IgD-negative memory B cell (primary cell): ENCODE data around the gene ZNF93. TPM values are rescaled to one million over a fixed set of nuclear protein-coding genes. Genes with fewer than 3 reads are reported as not detected.
"Not testable (repeated sequence)": the region's sequence is repeated elsewhere in the genome, so short reads cannot be mapped to it uniquely, and the experiment has no call there.

Experiments used
- H3K27ac Mint-ChIP-seq, 3 donors: one replicate each; pipeline ENCODE4 v1.8.0; 2020 to 2022; ENCODE audit warnings: mild to moderate bottlenecking in 3 of 3, mixed read lengths in 3 of 3, moderate library complexity in 1 of 3
- H3K27me3 Mint-ChIP-seq: one replicate; pipeline ENCODE4 v1.8.0; 2021; ENCODE audit warnings: mixed read lengths
- H3K36me3 Mint-ChIP-seq: one replicate; pipeline ENCODE4 v1.8.0; 2020; ENCODE audit warnings: mild to moderate bottlenecking, mixed read lengths
- H3K4me1 Mint-ChIP-seq, 3 donors: one replicate each; pipeline ENCODE4 v1.8.0; 2020 to 2022; ENCODE audit warnings: mixed read lengths in 3 of 3, mild to moderate bottlenecking in 1 of 3
- H3K4me3 Mint-ChIP-seq, 4 donors: one replicate each; pipeline ENCODE4 v1.8.0; 2020 to 2022; ENCODE audit warnings: mild to moderate bottlenecking in 4 of 4, mixed read lengths in 4 of 4, moderate library complexity in 3 of 4
- H3K9me3 Mint-ChIP-seq, 3 donors: one replicate each; pipeline ENCODE4 v1.8.0; 2020 to 2021; ENCODE audit warnings: mixed read lengths in 3 of 3, mild to moderate bottlenecking in 1 of 3
- polyA plus RNA-seq: library from polyadenylated mRNA; unstranded; fragments of 300-500 nt; fragmentation: Illumina TruSeq; gene quantifications from one replicate; pipeline ENCODE4 v1.2.3, GENCODE V29; 2021

The ZNF93 gene
- polyA plus RNA-seq: 11.2 TPM

DNA sequence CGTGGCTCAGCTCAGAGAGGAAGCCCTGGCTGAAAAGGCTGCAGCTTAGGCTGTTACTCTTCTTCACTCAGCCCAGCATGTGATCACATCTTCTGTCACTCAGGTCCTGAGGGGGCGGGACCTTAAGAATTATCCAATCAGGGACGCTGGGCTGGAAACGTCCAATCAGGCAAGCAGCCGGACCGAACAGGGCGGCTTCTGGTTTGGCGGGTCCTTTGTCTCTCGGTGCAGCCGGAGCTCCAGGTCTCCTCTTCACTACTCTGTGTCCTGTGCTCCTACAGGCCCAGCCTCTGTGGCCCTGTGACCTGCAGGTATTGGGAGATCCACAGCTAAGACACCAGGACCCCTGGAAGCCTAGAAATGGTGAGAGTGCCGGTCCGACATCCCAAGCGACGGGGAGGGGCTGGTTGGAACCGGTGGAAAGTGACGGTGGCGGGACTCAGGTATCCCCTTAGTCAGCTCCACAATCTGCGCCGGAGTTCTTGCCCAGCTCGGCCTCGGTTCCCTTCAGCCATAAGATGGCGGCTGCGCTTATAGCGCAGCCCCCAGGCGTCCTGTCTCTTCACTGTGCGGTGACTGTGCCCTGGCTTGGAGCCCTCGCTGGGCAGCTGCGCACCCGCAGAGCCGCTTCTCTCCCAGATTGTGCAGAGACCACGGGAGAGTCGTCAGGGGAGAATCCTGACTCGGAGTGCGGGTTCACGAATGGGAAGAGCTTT is at the start of gene ZNF93:
Gene ZNF93, plus strand, starts transcription at position 218 of the 716 bp plus-strand sequence. Its CDS starts 143 bp downstream, at position 361.
- Mint-ChIP-seq H3K4me3 (peak within 1 kb of the TSS; percentile 95 to 100 (median 98)), H3K27me3 (no peaks in the 10 kb centered on the region), H3K9me3 (peaks cover 2 to 25% (median 16%) of the 10 kb centered on the region in 3 donors), H3K27ac (peak within 1 kb of the TSS; percentile 80 to 94 (median 90)), H3K36me3 (peaks cover 2% of the 10 kb centered on the region), H3K4me1 (peaks cover 12 to 36% (median 22%) of the 10 kb centered on the region in 3 donors)

DNA sequence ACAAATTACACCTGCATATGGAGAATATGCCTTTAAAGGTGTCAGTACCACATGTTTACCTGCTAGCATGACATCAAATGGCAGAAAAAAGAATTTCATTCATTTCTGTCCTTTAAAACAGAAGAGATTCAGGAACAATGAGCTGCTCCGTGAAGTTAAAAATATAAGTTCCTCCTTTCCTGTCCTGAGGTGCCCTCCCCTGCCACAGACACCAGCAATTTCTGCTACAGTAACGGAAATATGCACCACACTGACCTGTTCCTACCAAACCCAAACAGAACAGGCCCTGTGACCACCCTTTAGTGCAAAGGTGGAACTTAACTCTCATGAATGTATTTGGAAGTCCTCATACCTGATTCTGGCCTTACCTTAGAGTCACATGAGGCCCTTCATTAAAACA is 49.0 kb upstream of the ZNF93 start:
- not testable (repeated sequence) for H3K36me3 Mint-ChIP-seq, H3K27me3 Mint-ChIP-seq, H3K9me3 Mint-ChIP-seq
- Mint-ChIP-seq H3K4me1 (peaks cover 13 to 23% (median 13%) of the 10 kb centered on the region in 3 donors), H3K4me3 (peak overlapping the region in 1 of 4 donors; percentile 50), H3K27ac (peak overlapping the region in 2 of 3 donors; percentile 6 to 78)

DNA sequence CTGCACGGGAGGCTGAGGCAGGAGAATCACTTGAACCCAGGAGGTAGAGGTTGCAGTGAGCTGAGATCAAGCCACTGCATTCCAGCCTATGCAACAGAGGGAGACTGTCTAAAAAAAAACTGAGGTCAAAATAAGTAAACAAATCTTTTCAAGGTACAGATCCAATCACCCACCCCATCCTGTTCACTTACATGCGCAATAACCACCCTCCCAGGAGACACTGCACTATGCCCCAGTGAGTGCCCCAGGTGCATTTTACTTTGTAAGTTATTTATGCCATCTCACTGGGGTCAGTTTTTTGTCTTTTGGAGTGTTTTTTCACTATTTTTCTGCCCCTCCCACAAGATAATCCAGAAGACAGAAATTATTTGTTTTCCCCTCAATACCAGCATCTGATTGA is 42.0 kb upstream of the ZNF93 start:
- Mint-ChIP-seq H3K27ac (peak overlapping the region in 1 of 3 donors; percentile 84), H3K27me3 (no peaks in the 10 kb centered on the region), H3K9me3 (peaks cover 0 to 3% (median 0%) of the 10 kb centered on the region in 3 donors), H3K4me1 (peaks cover 7 to 24% (median 20%) of the 10 kb centered on the region in 3 donors), H3K4me3 (peak overlapping the region in 3 of 4 donors; percentile 67 to 84 (median 74)), H3K36me3 (peaks cover 10% of the 10 kb centered on the region)

DNA sequence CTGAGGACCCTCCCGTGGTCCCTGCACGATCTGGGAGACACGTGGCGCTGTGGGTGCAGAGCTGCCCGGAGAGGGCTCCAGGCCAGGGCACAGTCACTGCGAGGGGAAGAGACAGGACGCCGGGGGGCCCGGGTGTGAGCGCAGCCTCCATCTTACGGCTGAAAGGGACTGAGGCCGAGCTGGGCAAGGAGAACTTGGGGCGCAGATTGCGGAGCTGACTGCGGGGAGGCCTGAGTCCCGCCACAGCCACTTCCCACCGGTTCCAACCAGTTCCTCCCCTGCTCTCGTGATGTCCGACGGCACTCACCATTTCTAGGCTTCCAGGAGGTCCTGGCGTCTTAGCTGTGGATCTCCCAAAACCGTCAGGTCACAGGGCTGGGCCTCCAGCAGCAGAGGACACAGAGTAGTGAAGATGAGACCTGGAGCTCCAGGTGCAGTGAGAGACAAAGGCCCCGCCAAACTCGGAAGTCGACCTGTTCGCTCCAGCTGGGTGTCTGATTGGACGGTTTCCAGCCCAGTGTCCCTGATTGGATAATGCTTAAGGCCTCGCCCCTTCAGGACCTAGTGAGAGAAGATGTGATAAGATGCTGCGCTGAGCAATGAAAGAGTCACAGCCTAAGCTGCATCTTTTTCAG is 39.9 kb upstream of the ZNF93 start:
- no peaks in the 10 kb centered on the region for H3K27me3 Mint-ChIP-seq
- peaks cover 0 to 3% (median 0%) of the 10 kb centered on the region in 3 donors for H3K9me3 Mint-ChIP-seq
- peaks cover 8% of the 10 kb centered on the region for H3K36me3 Mint-ChIP-seq
- peak overlapping the region; percentile 50 to 95 (median 84) for H3K4me3 Mint-ChIP-seq
- peaks cover 6 to 28% (median 17%) of the 10 kb centered on the region in 3 donors for H3K4me1 Mint-ChIP-seq
- peak overlapping the region in 1 of 3 donors; percentile 6 for H3K27ac Mint-ChIP-seq

DNA sequence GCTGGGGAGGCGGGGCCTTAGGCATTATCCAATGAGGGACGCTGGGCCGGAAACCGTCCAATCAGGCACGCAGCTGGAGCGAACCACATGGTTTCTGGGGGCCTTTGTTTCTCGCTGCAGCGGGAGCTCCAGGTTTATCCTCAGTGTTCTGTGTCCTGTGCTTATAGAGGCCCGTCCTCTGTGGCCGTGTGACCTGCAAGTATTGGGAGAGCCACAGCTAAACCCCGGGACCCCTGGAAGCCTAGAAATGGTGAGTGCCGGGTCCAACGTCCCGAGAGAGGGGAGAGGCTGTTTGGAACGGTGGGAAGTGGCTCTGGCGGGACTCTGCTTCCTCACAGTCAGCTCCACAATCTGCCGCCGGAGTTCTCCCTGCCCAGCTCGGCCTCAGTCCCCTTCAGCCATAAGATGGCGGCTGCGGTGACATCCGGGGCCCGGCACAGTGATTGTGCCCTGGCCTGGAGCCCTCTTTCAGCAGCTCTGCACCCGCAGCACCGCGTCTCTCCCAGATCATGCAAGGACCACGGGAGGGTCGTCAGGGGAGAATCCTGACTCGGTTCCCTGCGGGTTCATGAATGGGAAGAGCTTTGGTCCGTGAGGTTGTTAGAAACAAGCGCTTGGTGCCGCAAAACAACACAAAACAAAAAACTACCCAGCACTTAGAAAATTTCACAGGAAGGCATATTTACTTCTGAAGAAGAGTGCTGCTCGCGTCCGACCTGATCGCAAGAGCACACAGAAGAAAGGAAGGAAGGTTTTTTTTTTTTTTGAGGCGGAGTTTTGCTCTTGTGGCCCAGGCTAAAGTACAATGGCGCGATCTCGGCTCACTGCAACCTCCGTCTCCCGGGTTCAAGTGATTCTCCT is 34.8 kb upstream of the ZNF93 start, which contains the start of gene ZNF253:
Gene ZNF253, plus strand, starts transcription at position 133 of the 861 bp plus-strand sequence. Its CDS starts 115 bp downstream, at position 248.
- Mint-ChIP-seq H3K4me1 (peaks cover 22 to 36% (median 24%) of the 10 kb centered on the region in 3 donors), H3K9me3 (peaks cover 0 to 3% (median 0%) of the 10 kb centered on the region in 3 donors), H3K4me3 (peak within 1 kb of the TSS; percentile 100), H3K27me3 (no peaks in the 10 kb centered on the region), H3K27ac (peak within 1 kb of the TSS; percentile 98 to 100 (median 99)), H3K36me3 (peaks cover 2% of the 10 kb centered on the region)

DNA sequence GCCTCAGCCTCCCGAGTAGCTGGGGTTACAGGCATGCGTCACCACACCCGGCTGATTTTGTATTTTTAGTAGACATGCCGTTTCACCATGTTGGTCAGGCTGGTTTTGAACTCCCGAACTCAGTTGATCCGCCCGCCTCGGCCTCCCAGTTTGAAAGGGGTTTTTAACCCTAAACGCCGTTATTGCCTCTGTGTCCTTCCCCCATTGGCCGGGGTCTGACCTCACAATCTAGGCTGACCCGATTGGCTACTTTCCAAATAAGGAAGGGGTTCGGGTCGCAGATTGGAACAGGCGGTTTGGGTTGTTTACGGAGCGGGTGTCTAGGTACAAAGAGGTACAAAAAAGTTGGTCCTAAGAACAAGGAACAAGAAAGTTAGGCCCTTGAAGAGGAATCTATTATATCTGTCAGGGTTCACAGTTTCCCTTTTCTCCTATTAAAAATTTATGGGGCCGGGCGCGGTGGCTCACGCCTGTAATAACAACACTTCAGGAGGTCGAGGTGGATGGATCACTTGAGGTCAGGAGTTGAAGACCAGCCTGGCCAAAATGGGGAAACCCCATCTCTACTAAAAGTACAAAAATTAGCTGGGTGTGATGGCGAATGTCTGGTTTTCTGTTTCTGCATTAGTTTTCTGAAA is 34.0 kb upstream of the ZNF93 start:
- no peaks in the 10 kb centered on the region for H3K9me3 Mint-ChIP-seq
- H3K27me3 Mint-ChIP-seq: no peaks in the 10 kb centered on the region
- H3K36me3 Mint-ChIP-seq: peaks cover 2% of the 10 kb centered on the region
- H3K4me1 Mint-ChIP-seq: peaks cover 25 to 39% (median 25%) of the 10 kb centered on the region in 3 donors
- H3K27ac Mint-ChIP-seq: peak overlapping the region; percentile 98 to 100 (median 99)
- peak overlapping the region; percentile 100 for H3K4me3 Mint-ChIP-seq

DNA sequence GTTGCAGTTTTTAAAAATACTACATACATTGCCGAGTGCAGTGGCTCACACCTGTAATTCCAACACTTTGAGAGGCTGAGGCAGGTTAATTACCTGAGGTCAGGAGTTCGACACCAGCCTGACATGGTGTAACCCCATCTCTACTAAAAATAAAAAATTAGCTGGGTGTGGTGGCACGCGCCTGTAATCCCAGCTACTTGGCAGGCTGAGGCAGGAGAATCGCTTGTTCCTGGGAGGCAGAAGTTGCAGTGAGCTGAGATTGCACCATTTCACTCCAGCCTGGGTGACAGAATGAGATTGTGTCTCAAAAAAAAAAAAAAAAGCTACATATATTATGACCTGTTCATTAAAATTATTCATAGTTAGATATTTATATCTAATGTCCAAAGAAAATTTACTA is 30.7 kb upstream of the ZNF93 start:
- H3K27me3 Mint-ChIP-seq, H3K4me3 Mint-ChIP-seq, H3K36me3 Mint-ChIP-seq, H3K27ac Mint-ChIP-seq, H3K9me3 Mint-ChIP-seq: not testable (repeated sequence)
- H3K4me1 Mint-ChIP-seq: peaks cover 28 to 52% (median 31%) of the 10 kb centered on the region in 3 donors

DNA sequence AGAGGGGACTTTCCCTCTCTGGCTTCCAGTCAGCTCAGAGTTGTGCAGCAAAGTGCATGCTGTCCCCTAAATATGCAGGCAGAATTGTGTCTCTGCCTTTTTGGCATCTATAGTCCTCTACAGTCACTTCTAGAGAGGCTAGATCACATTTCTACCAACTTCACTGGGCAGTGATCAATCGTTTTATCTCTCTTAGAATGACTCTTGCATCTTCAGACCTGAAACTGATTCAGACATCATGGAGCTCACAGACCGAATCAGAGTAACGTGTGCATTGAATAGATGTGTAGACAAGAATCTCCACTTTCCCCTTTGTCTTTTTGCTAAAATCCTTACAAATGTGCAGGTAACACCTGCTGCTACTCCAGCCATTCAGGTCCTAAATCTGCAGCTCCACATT is 28.8 kb upstream of the ZNF93 start:
- H3K4me3 Mint-ChIP-seq: peak overlapping the region in 1 of 4 donors; percentile 13
- H3K36me3 Mint-ChIP-seq: peaks cover 6% of the 10 kb centered on the region
- H3K9me3 Mint-ChIP-seq: no peaks in the 10 kb centered on the region
- peaks cover 26 to 41% (median 30%) of the 10 kb centered on the region in 3 donors for H3K4me1 Mint-ChIP-seq
- no peak overlapping the region for H3K27ac Mint-ChIP-seq
- H3K27me3 Mint-ChIP-seq: no peaks in the 10 kb centered on the region

DNA sequence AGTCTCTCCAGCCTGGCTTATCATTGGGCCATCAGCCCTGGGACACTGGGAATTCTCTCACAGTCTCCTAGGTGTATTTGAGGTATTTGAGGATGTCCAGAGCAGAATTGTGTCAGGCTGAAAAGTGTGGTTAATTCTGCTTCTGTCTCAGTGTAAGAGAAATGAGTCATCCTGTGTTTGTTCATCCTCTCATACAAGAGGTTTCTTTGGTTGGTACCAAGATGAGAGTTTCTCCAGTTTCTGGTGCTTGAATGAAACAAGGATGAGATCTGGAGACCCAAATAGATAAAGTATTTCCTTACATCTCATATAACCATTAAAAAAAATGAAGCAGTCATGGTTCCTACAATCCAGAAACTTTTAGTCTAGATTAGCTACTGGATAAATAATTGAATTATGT is 27.4 kb upstream of the ZNF93 start:
- Mint-ChIP-seq H3K4me3 (no peak overlapping the region), H3K27ac (no peak overlapping the region), H3K4me1 (peaks cover 14 to 29% (median 18%) of the 10 kb centered on the region in 3 donors), H3K9me3 (peaks cover 0 to 4% (median 0%) of the 10 kb centered on the region in 3 donors), H3K36me3 (peaks cover 6% of the 10 kb centered on the region), H3K27me3 (no peaks in the 10 kb centered on the region)

DNA sequence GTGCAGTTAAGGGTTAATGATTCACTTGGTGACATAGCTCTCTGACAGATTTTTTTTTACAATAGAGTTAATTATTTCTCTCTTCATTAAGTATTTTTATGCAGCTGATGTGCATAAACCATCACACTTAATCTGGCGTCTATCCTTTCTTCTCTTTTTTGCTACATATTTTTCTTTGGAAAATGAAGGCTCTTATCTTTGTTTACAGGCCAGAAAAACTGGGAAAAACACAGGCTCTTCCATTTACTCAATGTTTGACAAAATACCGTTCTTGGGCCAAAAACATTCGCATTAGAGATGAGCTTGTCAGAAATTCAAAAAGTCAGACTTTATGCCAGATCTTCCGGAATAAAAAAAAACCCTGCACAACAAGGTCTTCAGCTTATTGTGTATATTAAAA is 23.0 kb upstream of the ZNF93 start:
- Mint-ChIP-seq H3K27ac (no peak overlapping the region), H3K36me3 (peaks cover 14% of the 10 kb centered on the region), H3K9me3 (peaks cover 0 to 13% (median 4%) of the 10 kb centered on the region in 3 donors), H3K4me3 (no peak overlapping the region), H3K4me1 (peaks cover 1 to 9% (median 3%) of the 10 kb centered on the region in 3 donors), H3K27me3 (no peaks in the 10 kb centered on the region)

DNA sequence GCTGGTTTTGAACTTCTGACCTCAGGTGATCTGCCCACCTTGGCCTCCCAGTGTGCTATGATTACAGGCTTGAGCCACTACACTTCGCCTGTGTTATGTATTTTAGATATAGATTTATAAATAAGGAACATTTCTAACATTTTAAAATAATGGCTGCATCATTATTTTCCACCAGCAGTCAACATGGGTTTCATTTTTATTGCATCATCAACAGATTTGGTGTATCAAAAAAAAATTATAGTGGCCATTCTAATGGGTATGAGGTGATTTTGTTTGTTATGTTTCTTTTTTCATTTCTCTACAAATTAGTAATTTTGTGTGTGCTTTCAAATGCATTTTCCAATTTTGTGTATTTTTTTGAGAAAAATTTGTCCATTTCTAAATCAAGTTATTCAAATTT is 16.2 kb upstream of the ZNF93 start:
- H3K36me3 Mint-ChIP-seq: peaks cover 23% of the 10 kb centered on the region
- H3K4me1 Mint-ChIP-seq: no peaks in the 10 kb centered on the region
- H3K4me3 Mint-ChIP-seq: no peak overlapping the region
- H3K27ac Mint-ChIP-seq: no peak overlapping the region
- peaks cover 0 to 15% (median 10%) of the 10 kb centered on the region in 3 donors for H3K9me3 Mint-ChIP-seq
- no peaks in the 10 kb centered on the region for H3K27me3 Mint-ChIP-seq

DNA sequence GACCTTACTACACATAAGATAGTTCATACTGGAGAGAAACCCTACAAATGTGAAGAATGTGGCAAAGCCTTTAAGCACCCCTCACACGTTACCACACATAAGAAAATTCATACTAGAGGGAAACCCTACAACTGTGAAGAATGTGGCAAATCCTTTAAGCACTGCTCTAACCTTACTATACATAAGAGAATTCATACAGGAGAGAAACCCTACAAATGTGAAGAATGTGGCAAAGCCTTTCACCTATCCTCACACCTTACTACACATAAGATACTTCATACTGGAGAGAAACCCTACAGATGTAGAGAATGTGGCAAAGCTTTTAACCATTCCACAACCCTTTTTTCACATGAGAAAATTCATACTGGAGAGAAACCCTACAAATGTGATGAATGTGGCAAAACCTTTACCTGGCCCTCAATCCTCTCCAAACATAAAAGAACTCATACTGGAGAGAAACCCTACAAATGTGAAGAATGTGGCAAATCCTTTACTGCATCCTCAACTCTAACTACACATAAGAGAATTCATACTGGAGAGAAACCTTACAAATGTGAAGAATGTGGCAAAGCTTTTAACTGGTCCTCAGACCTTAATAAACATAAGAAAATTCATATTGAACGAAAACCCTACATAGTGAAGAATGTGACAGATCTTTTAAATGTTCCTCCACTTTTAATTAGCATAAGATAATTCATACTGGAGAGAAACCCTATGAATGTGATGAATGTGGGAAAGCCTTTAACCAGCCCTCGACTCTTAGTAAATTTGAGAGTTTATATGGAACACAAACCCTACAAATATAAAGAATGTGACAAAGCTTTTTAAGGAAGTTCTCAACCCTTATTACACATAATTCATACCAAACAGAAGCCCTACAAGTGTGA is 8.4 kb upstream of the ZNF93 start:
- H3K27ac Mint-ChIP-seq, H3K4me1 Mint-ChIP-seq, H3K4me3 Mint-ChIP-seq, H3K27me3 Mint-ChIP-seq: not testable (repeated sequence)
- H3K36me3 Mint-ChIP-seq: peaks cover 33% of the 10 kb centered on the region
- peaks cover 6 to 39% (median 34%) of the 10 kb centered on the region in 3 donors for H3K9me3 Mint-ChIP-seq

DNA sequence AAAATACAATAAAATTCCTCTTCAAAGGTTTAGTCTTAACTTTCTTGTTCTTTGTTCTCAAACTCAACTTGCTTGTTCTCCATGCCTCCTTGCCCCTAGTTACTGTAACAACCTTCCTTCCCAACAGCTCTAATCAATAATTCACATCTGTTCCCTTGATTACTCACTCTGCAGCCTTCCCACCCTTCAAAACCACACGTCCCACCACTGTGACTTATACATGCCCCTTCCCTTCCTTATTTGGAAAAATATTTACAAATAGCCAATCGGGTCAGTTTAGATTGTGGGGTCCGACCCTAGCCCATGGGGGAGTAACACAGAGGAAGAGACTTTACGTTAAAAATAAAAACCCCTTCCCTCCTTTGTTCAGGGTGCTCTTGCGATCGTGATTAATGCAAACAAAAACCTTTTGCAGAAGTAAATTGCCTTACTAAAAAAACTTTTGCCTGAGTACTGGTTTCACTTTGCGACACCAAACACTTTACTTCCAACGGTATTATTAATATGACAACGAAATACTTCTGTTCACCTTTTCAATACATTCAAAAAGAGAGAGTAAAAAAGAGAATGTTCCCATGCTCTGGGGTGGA is 512 bp upstream of the ZNF93 start:
- Mint-ChIP-seq H3K27ac (peak overlapping the region; percentile 80 to 94 (median 90)), H3K36me3 (peaks cover 4% of the 10 kb centered on the region), H3K4me3 (peak overlapping the region; percentile 95 to 100 (median 98)), H3K4me1 (peaks cover 12 to 34% (median 19%) of the 10 kb centered on the region in 3 donors), H3K27me3 (no peaks in the 10 kb centered on the region), H3K9me3 (peaks cover 2 to 25% (median 20%) of the 10 kb centered on the region in 3 donors)
